ENCODE measurements around the gene METTL5.
"Not testable (repeated sequence)": the region's sequence is repeated elsewhere in the genome, so short reads cannot be mapped to it uniquely, and the experiment has no call there.

- TF ChIP-seq CTCF, POLR2A (IDR thresholded peaks at IDR 0.05): not testable (repeated sequence)
These were observed 24.4 kb upstream of the METTL5 start for GRCh38 chr2:169848959-169849693.
